Endothelial cell of umbilical vein (primary cell): Measurements from ENCODE around the gene CTSC. TPM values are rescaled to one million over a fixed set of nuclear protein-coding genes. Genes with fewer than 3 reads are reported as not detected.
"Not testable (repeated sequence)": the region's sequence is repeated elsewhere in the genome, so short reads cannot be mapped to it uniquely, and the experiment has no call there.

Source experiments
- BruUV-seq: library from RNA; stranded (reverse); fragments of 400-500 nt; replicated peaks from 2 replicates; lab custom pipeline; 2021; lab: Mats Ljungman, UMichigan
- CTCF ChIA-PET: fragments of 300-600, 350-600 bp; sonication (Branson Sonifier 250); formaldehyde crosslinking; loops from one replicate; lab custom pipeline; 2021; ENCODE audit warnings: antibody characterized with exemption, inconsistent platforms; lab: Charles Lee
- POLR2A ChIA-PET: fragments of 300-600, 350-600 bp; sonication (Branson Sonifier 250); formaldehyde crosslinking; loops from one replicate; lab custom pipeline; 2021; ENCODE audit warnings: antibody characterized with exemption, inconsistent platforms; lab: Charles Lee
- DNase-seq: peaks from one replicate; pipeline ENCODE4 v3.0.0-alpha.2; 2011; ENCODE audit warnings: low read depth, low spot score
- FAIRE-seq: peaks from 2 replicates; lab custom pipeline; 2011; peaks lifted over from hg19 to GRCh38; lab: Jason Lieb, UNC
- H2AFZ ChIP-seq: 2 replicates; pipeline ENCODE4 v1.6.0; 2012; ENCODE audit warnings: low read depth, low read length, control low read depth, inconsistent platforms
- H3K27ac ChIP-seq: 2 replicates; pipeline ENCODE4 v1.5.1; 2011; ENCODE audit warnings: low read depth, mild to moderate bottlenecking, control low read depth, low read length, moderate library complexity; ENCODE audit not compliant: insufficient read depth
- H3K27me3 ChIP-seq, 2 experiments: 2 replicates each; pipeline versions ENCODE4 v1.6.0 to v1.6.1; 2011; ENCODE audit warnings: low read length in 2 of 2, mixed read lengths in 1 of 2; ENCODE audit not compliant: control insufficient read depth in 2 of 2, insufficient read depth in 2 of 2
- H3K36me3 ChIP-seq, 2 experiments: 2 replicates in 1 of 2; 3 replicates in 1 of 2; pipeline ENCODE4 v1.5.1; 2011; ENCODE audit warnings: low read length in 2 of 2, mild to moderate bottlenecking in 1 of 2, moderate library complexity in 1 of 2; ENCODE audit not compliant: control insufficient read depth in 2 of 2, insufficient read depth in 2 of 2; ENCODE audit errors: extremely low read depth in 1 of 2
- H3K4me1 ChIP-seq: 3 replicates; pipeline ENCODE4 v1.5.1; 2011; ENCODE audit warnings: mild to moderate bottlenecking, low read length; ENCODE audit not compliant: control insufficient read depth, insufficient read depth; ENCODE audit errors: extremely low read depth
- H3K4me2 ChIP-seq: 2 replicates; pipeline ENCODE4 v1.6.1; 2011; ENCODE audit warnings: low read length, control low read depth, mixed read lengths; ENCODE audit not compliant: insufficient read depth
- H3K4me3 ChIP-seq, 3 experiments: fragments of 200-600 bp in 1 of 3; sonication (generic), shearing (Covaris generic) in 1 of 3; replicated peaks in 1 of 3; 2 replicates each; pipeline ENCODE4 v1.5.1; 2011 to 2016; ENCODE audit warnings: control low read depth in 3 of 3, low read length in 3 of 3, mild to moderate bottlenecking in 2 of 3, inconsistent platforms in 1 of 3, low read depth in 1 of 3, moderate library complexity in 1 of 3; ENCODE audit not compliant: insufficient read depth in 1 of 3
- H3K79me2 ChIP-seq: 2 replicates; pipeline ENCODE4 v1.6.0; 2012; ENCODE audit warnings: low read length, inconsistent platforms; ENCODE audit not compliant: control insufficient read depth, insufficient read depth
- H3K9ac ChIP-seq: replicated peaks from 2 replicates; pipeline ENCODE3; 2011; ENCODE audit warnings: low read length, control low read depth; ENCODE audit not compliant: insufficient read depth; ENCODE audit errors: extremely low read depth
- H3K9me1 ChIP-seq: replicated peaks from 3 replicates; pipeline ENCODE4 v1.6.0; 2011; ENCODE audit warnings: mild to moderate bottlenecking, low read length; ENCODE audit not compliant: control insufficient read depth, insufficient read depth; ENCODE audit errors: extremely low read depth
- H3K9me3 ChIP-seq: replicated peaks from 2 replicates; pipeline ENCODE4 v1.5.1; 2012; ENCODE audit warnings: low read length, inconsistent platforms; ENCODE audit not compliant: control insufficient read depth, insufficient read depth
- H4K20me1 ChIP-seq: replicated peaks from 2 replicates; pipeline ENCODE3; 2011; ENCODE audit warnings: mild to moderate bottlenecking, low read length; ENCODE audit not compliant: control insufficient read depth, insufficient read depth; ENCODE audit errors: extremely low read depth
- EZH2 ChIP-seq: IDR thresholded peaks from 2 replicates; pipeline ENCODE4 v1.6.1; 2012; ENCODE audit warnings: borderline replicate concordance, low read depth, mild to moderate bottlenecking, moderate library complexity, low read length, inconsistent platforms; ENCODE audit not compliant: severe bottlenecking
- FOS ChIP-seq: IDR thresholded peaks from 2 replicates; pipeline ENCODE4 v1.6.1; 2011; ENCODE audit warnings: mild to moderate bottlenecking, low read length, moderate library complexity, borderline replicate concordance; ENCODE audit not compliant: insufficient read depth
- GATA2 ChIP-seq: IDR thresholded peaks from 2 replicates; pipeline ENCODE4 v1.7.0; 2011; ENCODE audit warnings: low read depth, mild to moderate bottlenecking, moderate library complexity, mixed read lengths, low read length; ENCODE audit not compliant: insufficient read length, insufficient read depth
- JUN ChIP-seq: IDR thresholded peaks from 2 replicates; pipeline ENCODE4 v1.6.1; 2011; ENCODE audit warnings: borderline replicate concordance, low read depth; ENCODE audit not compliant: insufficient read length, insufficient read depth
- MYC ChIP-seq: IDR thresholded peaks from one replicate; pipeline ENCODE4 v1.6.1; 2011; ENCODE audit warnings: mild to moderate bottlenecking, low read depth, low read length
- POLR2A ChIP-seq: IDR thresholded peaks from 2 replicates; pipeline ENCODE4 v1.6.1; 2012; ENCODE audit warnings: low read depth, mild to moderate bottlenecking, control low read depth, low read length
- POLR2AphosphoS5 ChIP-seq: IDR thresholded peaks from 2 replicates; pipeline ENCODE4 v1.6.1; 2012; ENCODE audit warnings: low read depth, mild to moderate bottlenecking, control low read depth, low read length, moderate library complexity; ENCODE audit not compliant: insufficient read depth
- dilution Hi-C: fragments of 300-500 bp; cut with MboI; formaldehyde crosslinking; loops from one replicate; pipeline ENCODE4 v1.15.0; 2019; ENCODE audit warnings: low sequenced_read_pairs; ENCODE audit not compliant: extremely low pct_ligation_motif_present
- intact Hi-C: fragments of 100-400 bp; cut with micrococcal nuclease; formaldehyde crosslinking; loops from one replicate; pipeline ENCODE4 v1.10.0; 2022
- polyA plus RNA-seq, 4 experiments: library from polyadenylated mRNA; depleted of rRNA in 3 of 4; stranded (reverse) in 3 of 4; unstranded in 1 of 4; fragments of >200 nt; gene quantifications; 2 replicates each; pipeline versions ENCODE4 v1.2.1 to v1.2.3, GENCODE V29; 2011 to 2012; ENCODE audit warnings: missing spikeins in 1 of 4
- total RNA-seq: library from RNA; stranded (reverse); gene quantifications from 2 replicates; pipeline ENCODE4 v1.2.3, GENCODE V29; 2021
- TF ChIP-seq, protein P1 (sequence below): IDR thresholded peaks from 2 replicates; pipeline ENCODE4 v1.6.1; 2011; ENCODE audit not compliant: insufficient read depth, insufficient read length
- TF ChIP-seq, protein P2 (sequence below), 2 donors: IDR thresholded peaks; 1 replicate in 1 of 2; 2 replicates in 1 of 2; pipeline ENCODE4 v1.5.1; 2011; ENCODE audit warnings: low read length in 2 of 2, mild to moderate bottlenecking in 2 of 2, moderate library complexity in 2 of 2, control low read depth in 1 of 2, inconsistent platforms in 1 of 2, low read depth in 1 of 2; ENCODE audit not compliant: insufficient read depth in 1 of 2; ENCODE audit errors: extremely low read depth in 1 of 2

CTSC gene
- total and polyA plus RNA-seq, 2 donors (not counting 3 experiments of a cell fraction or from before 2014, with no cell fraction given) = 130 to 186 TPM

DNA sequence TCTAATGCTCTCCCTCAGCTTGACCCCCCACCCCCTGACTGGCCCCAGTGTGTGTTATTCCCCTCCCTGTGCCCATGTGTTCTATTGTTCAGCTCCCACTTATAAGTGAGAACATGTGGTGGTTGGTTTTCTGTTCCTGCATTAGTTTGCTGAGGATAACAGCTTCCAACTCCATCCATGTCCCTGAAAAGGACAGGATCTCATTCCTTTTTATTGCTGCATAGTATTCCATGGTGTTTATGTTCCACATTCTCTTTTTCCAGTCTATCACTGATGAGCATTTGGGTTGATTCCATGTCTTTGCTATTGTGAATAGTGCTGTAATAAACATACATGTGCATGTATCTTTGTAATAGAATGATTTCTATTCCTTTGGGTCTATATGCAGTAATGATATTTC lies 16.1 kb downstream of the CTSC start:
- H4K20me1 ChIP-seq, H3K9me3 ChIP-seq, H3K9me1 ChIP-seq, H3K27ac ChIP-seq, CTCF ChIA-PET, dilution Hi-C loops, H2AFZ ChIP-seq, H3K27me3 ChIP-seq, H3K4me3 ChIP-seq, FAIRE-seq, BruUV-seq, H3K36me3 ChIP-seq, POLR2A ChIA-PET, intact Hi-C loops, H3K4me2 ChIP-seq, DNase-seq, H3K9ac ChIP-seq: not testable (repeated sequence)
- Histone ChIP-seq H3K79me2 (peaks cover 25% of the 10 kb centered on the region), H3K4me1 (peaks cover 17% of the 10 kb centered on the region)

DNA sequence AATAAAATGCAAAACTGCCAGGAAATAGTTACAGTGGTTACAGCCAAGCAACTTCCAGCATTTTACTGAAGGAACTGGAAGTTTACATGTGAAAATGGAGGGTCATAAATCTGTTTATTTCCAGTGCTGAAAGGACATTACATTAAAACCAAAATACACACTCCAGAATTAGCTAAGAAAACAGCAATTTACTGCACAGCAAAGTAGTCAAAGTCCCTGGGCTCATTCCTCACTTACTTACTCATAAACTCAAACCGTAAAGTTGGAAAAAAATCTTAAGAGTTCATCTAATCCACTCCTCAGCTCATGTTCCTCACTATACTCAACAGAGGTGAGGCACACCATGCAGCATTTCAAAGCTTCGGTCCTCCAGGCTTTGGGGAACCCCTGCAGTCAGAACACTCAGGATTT lies 17.4 kb downstream of the CTSC start:
- Histone ChIP-seq H3K36me3 (peaks cover 0 to 8% of the 10 kb centered on the region in 2 experiments), H3K9me1 (no peaks in the 10 kb centered on the region), H3K4me3 (no peak overlapping the region), H3K4me2 (no peak overlapping the region), H2AFZ (no peak overlapping the region), H3K79me2 (peaks cover 27% of the 10 kb centered on the region), H3K9ac (no peak overlapping the region), H3K27ac (no peak overlapping the region), H3K4me1 (peaks cover 10% of the 10 kb centered on the region), H3K27me3 (no peaks in the 10 kb centered on the region), H4K20me1 (no peaks in the 10 kb centered on the region), H3K9me3 (no peaks in the 10 kb centered on the region)
- dilution Hi-C loops = no loop called here
- peak; percentile 25 for DNase-seq
- no peak for FAIRE-seq
- ChIA-PET CTCF (interaction anchor here (0.8 kb wide), 1 partner anchor 224 kb away, joined by 3 read pairs; no protein-coding TSS in a partner anchor), POLR2A (no interaction called here)
- intact Hi-C loops = no loop called here
- TF ChIP-seq JUN = no peak
- no peak for TF ChIP-seq GATA2
- TF ChIP-seq, protein P1, sequence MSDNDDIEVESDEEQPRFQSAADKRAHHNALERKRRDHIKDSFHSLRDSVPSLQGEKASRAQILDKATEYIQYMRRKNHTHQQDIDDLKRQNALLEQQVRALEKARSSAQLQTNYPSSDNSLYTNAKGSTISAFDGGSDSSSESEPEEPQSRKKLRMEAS = no peak
- TF ChIP-seq POLR2AphosphoS5 = no peak
- TF ChIP-seq POLR2A = no peak
- no peak for TF ChIP-seq EZH2
- no peak for TF ChIP-seq MYC
- TF ChIP-seq FOS = no peak
- TF ChIP-seq, protein P2, sequence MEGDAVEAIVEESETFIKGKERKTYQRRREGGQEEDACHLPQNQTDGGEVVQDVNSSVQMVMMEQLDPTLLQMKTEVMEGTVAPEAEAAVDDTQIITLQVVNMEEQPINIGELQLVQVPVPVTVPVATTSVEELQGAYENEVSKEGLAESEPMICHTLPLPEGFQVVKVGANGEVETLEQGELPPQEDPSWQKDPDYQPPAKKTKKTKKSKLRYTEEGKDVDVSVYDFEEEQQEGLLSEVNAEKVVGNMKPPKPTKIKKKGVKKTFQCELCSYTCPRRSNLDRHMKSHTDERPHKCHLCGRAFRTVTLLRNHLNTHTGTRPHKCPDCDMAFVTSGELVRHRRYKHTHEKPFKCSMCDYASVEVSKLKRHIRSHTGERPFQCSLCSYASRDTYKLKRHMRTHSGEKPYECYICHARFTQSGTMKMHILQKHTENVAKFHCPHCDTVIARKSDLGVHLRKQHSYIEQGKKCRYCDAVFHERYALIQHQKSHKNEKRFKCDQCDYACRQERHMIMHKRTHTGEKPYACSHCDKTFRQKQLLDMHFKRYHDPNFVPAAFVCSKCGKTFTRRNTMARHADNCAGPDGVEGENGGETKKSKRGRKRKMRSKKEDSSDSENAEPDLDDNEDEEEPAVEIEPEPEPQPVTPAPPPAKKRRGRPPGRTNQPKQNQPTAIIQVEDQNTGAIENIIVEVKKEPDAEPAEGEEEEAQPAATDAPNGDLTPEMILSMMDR (IDR thresholded peaks at IDR 0.05; ENCODE audit: extremely low read depth in 1 of 2, insufficient read depth in 1 of 2, low read depth in 1 of 2, low read length in 2 of 2) = no peak
- no TSS peak for BruUV-seq
